Hepatocyte (in vitro differentiated cells): ENCODE results near the gene PLEKHA8. TPM values are rescaled to one million over a fixed set of nuclear protein-coding genes. Genes with fewer than 3 reads are reported as not detected.

ENCODE experiments used
- DNase-seq: peaks from one replicate; pipeline ENCODE4 v3.0.0-alpha.2; 2016; ENCODE audit warnings: low spot score
- H2AFZ ChIP-seq: fragments of 200-600 bp; sonication (generic); 2 replicates; pipeline ENCODE4 v1.6.0; 2016; ENCODE audit warnings: antibody characterized with exemption, mild to moderate bottlenecking
- H3K27ac ChIP-seq: fragments of 200-600 bp; sonication (generic); 2 replicates; pipeline ENCODE4 v1.5.1; 2016; ENCODE audit warnings: mild to moderate bottlenecking
- H3K27me3 ChIP-seq: fragments of 200-600 bp; sonication (generic); 2 replicates; pipeline ENCODE4 v1.6.1; 2016
- H3K36me3 ChIP-seq: fragments of 200-600 bp; sonication (generic); replicated peaks from 2 replicates; pipeline ENCODE4 v1.5.1; 2016; ENCODE audit warnings: low read depth; ENCODE audit not compliant: insufficient read depth
- H3K4me1 ChIP-seq: fragments of 200-600 bp; sonication (generic); 2 replicates; pipeline ENCODE4 v1.5.1; 2016; ENCODE audit warnings: mild to moderate bottlenecking, moderate library complexity; ENCODE audit not compliant: insufficient read depth
- H3K4me2 ChIP-seq: fragments of 200-600 bp; sonication (generic); 2 replicates; pipeline ENCODE4 v1.6.0; 2016
- H3K4me3 ChIP-seq: fragments of 200-600 bp; sonication (generic); 2 replicates; pipeline ENCODE4 v1.5.1; 2016; ENCODE audit warnings: mild to moderate bottlenecking
- H3K79me2 ChIP-seq: fragments of 200-600 bp; sonication (generic); 2 replicates; pipeline ENCODE4 v1.6.0; 2017; ENCODE audit warnings: mild to moderate bottlenecking
- H3K9me2 ChIP-seq: fragments of 200-600 bp; sonication (generic); replicated peaks from 2 replicates; pipeline ENCODE4 v1.6.0; 2017; ENCODE audit warnings: mild to moderate bottlenecking; ENCODE audit not compliant: insufficient read depth
- H3K9me3 ChIP-seq: fragments of 200-600 bp; sonication (generic); 2 replicates; pipeline ENCODE4 v1.5.1; 2016; ENCODE audit warnings: low read depth, mild to moderate bottlenecking
- H4K20me1 ChIP-seq: fragments of 200-600 bp; sonication (generic); 2 replicates; pipeline ENCODE4 v1.6.0; 2016; ENCODE audit warnings: mild to moderate bottlenecking; ENCODE audit not compliant: insufficient read depth, poor library complexity, severe bottlenecking
- CTCF ChIP-seq: fragments of 200-600 bp; sonication (generic); IDR thresholded peaks from 2 replicates; pipeline ENCODE4 v1.5.1; 2016; ENCODE audit warnings: antibody characterized with exemption, mild to moderate bottlenecking; ENCODE audit not compliant: poor library complexity
- EZH2 ChIP-seq: fragments of 200-600 bp; sonication (generic); IDR thresholded peaks from 2 replicates; pipeline ENCODE4 v1.6.1; 2016; ENCODE audit warnings: antibody characterized with exemption, mild to moderate bottlenecking, borderline replicate concordance
- EZH2phosphoT487 ChIP-seq: fragments of 200-600 bp; sonication (generic); IDR thresholded peaks from one replicate; pipeline ENCODE4 v1.6.1; 2018; ENCODE audit warnings: antibody characterized with exemption, mild to moderate bottlenecking, low read depth, moderate library complexity; ENCODE audit not compliant: unreplicated experiment, severe bottlenecking
- WGBS: methylation state at CpG from one replicate; pipeline ENCODE4 v1.1.6; 2016; ENCODE audit warnings: low lambda C conversion rate; ENCODE audit errors: missing lambda C conversion rate; 5-methylcytosine and 5-hydroxymethylcytosine counted together
- polyA plus RNA-seq: library from polyadenylated mRNA; unstranded; fragments of >200 nt; fragmentation: Nextera tagmentation; extraction: Ambion mirVana; gene quantifications from 2 replicates; pipeline ENCODE4 v1.2.1, GENCODE V29; 2016
- total RNA-seq: library from RNA; depleted of rRNA; stranded (reverse); fragments of >200 nt; gene quantifications from 2 replicates; pipeline ENCODE4 v1.2.3, GENCODE V29; 2014

PLEKHA8 gene
- total and polyA plus RNA-seq, 2 experiments from 2014 or later: 8.7 to 17.9 TPM

GRCh38 chr7:29987811-29988317 lies 40.3 kb upstream of the PLEKHA8 start:
- Histone ChIP-seq H3K27ac (peak overlapping the region; percentile 88), H3K4me3 (peak overlapping the region; percentile 86), H3K9me2 (no peaks in the 10 kb centered on the region), H2AFZ (peak overlapping the region; percentile 57), H3K79me2 (peaks cover 60% of the 10 kb centered on the region), H3K27me3 (no peaks in the 10 kb centered on the region), H3K36me3 (no peaks in the 10 kb centered on the region), H3K4me1 (peaks cover 9% of the 10 kb centered on the region), H3K4me2 (peak overlapping the region; percentile 88), H3K9me3 (peaks cover 4% of the 10 kb centered on the region), H4K20me1 (no peaks in the 10 kb centered on the region)
- DNase-seq: peak; percentile 68
- no peak for TF ChIP-seq EZH2phosphoT487
- TF ChIP-seq CTCF: no peak
- TF ChIP-seq EZH2: no peak
- WGBS: 26% methylated on average over 8 of the region's 8 CpGs

GRCh38 chr7:29988424-29989256 lies 39.6 kb upstream of the PLEKHA8 start:
- H3K79me2 ChIP-seq: peaks cover 53% of the 10 kb centered on the region

GRCh38 chr7:29989257-29989995 lies 38.8 kb upstream of the PLEKHA8 start, which contains the start of gene SCRN1:
Gene SCRN1, minus strand, starts transcription at chr7:29989801. Its CDS starts 20,734 bp downstream, at chr7:29969067.
- Histone ChIP-seq H3K79me2 (peaks cover 45% of the 10 kb centered on the region), H3K9me2 (no peaks in the 10 kb centered on the region), H3K27ac (peak within 1 kb of the TSS; percentile 88), H3K36me3 (no peaks in the 10 kb centered on the region), H3K27me3 (no peaks in the 10 kb centered on the region), H3K4me1 (peaks cover 9% of the 10 kb centered on the region), H3K4me3 (peak within 1 kb of the TSS; percentile 86), H4K20me1 (no peaks in the 10 kb centered on the region), H3K9me3 (peaks cover 7% of the 10 kb centered on the region), H2AFZ (peak within 1 kb of the TSS; percentile 94), H3K4me2 (peak within 1 kb of the TSS; percentile 88)
- under 1% methylated on average over 42 of the region's 79 CpGs for WGBS
- TF ChIP-seq EZH2 (no peak), CTCF (no peak), EZH2phosphoT487 (no peak)
- DNase-seq: peak; percentile 84

More at GRCh38 chr7:29988424-29989256, 39.6 kb upstream of the PLEKHA8 start:
- Histone ChIP-seq H3K36me3 (no peaks in the 10 kb centered on the region), H2AFZ (peak overlapping the region; percentile 57), H4K20me1 (no peaks in the 10 kb centered on the region), H3K9me3 (peaks cover 7% of the 10 kb centered on the region), H3K4me2 (peak overlapping the region; percentile 88), H3K4me3 (peak overlapping the region; percentile 86), H3K4me1 (peaks cover 9% of the 10 kb centered on the region), H3K27me3 (no peaks in the 10 kb centered on the region), H3K9me2 (no peaks in the 10 kb centered on the region), H3K27ac (peak overlapping the region; percentile 88)
- TF ChIP-seq EZH2: no peak
- TF ChIP-seq CTCF: no peak
- no peak for TF ChIP-seq EZH2phosphoT487
- peak; percentile 70 for DNase-seq
- WGBS: 4% methylated on average over 75 of the region's 75 CpGs
